ENCODE measurements around the gene BACE2.
"Not testable (repeated sequence)": the region's sequence is repeated elsewhere in the genome, so short reads cannot be mapped to it uniquely, and the experiment has no call there.

The BACE2 gene

DNA sequence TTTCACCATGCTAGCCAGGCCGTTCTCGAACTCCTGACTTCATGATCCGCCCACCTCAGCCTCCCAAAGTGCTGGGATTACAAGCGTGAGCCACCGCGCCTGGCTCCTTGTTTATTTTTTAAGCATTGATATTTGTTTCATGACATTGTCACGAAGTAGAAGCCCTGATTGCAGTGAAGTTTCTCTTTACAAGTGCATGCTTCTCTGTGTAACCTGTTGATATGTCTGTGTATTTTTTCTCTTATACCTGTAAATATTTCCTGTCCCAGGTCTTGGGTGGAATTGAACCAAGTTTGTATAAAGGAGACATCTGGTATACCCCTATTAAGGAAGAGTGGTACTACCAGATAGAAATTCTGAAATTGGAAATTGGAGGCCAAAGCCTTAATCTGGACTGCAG, 75.1 kb downstream of the BACE2 start:
- DNase-seq = no peak

DNA sequence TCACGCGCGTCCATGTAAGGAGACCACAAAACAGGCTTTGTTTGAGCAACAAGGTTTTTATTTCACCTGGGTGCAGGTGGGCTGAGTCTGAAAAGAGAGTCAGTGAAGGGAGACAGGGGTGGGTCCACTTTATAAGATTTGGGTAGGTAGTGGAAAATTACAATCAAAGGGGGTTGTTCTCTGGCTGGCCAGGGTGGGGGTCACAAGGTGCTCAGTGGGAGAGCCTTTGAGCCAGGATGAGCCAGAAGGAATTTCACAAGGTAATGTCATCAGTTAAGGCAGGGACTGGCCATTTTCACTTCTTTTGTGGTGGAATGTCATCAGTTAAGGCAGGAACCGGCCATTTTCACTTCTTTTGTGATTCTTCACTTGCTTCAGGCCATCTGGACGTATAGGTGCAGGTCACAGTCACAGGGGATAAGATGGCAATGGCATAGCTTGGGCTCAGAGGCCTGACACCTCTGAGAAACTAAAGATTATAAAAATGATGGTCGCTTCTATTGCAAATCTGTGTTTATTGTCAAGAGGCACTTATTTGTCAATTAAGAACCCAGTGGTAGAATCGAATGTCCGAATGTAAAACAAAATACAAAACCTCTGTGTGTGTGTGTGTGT, 76.4 kb downstream of the BACE2 start:
- DNase-seq = not testable (repeated sequence)

DNA sequence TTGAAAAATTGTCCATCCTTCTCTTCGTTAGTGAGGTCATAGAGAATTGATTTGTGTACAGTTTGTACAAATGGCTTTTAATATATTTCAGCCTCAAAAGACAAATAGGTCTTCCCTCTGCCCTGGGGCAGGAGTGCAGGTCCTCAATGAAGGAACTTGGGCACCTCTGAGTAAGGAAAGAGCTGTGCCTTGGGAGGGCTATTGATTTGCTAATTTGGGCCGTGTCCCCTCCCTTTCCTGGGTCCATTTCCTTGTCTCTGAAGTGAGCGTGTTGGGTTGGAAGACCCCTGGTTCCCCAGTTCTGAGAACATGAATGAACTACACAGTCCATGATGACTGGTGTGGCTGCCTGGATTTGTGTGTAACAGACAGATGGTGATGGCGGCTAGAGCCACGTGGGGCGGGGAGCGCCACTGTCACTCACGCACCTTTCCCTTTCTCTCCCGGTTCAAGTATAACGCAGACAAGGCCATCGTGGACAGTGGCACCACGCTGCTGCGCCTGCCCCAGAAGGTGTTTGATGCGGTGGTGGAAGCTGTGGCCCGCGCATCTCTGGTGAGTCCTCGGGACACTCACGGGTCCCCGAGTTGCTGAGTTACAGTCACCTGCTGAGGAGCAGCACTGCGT, 77.7 kb downstream of the BACE2 start:
- DNase-seq = no peak

DNA sequence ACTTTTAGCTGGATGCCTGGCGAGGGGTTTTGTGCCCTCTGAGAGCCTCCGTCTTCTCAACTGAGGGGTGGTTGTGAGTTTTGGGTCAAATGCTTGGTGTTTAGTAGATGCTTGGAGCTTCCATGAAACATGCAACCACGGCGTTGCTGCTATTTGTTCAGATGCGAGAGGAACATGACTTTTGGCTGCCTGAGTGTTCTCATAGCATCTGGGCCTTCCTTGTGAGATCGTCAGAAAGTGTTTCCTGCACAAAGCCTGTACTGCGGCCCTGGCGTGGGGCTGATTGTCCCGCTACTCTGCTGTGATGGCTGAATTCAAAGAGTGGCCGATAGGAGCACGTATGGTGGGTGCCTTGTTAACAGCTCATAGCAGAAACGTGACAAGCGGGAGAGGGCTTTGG, 78.8 kb downstream of the BACE2 start:
- no peak for DNase-seq

DNA sequence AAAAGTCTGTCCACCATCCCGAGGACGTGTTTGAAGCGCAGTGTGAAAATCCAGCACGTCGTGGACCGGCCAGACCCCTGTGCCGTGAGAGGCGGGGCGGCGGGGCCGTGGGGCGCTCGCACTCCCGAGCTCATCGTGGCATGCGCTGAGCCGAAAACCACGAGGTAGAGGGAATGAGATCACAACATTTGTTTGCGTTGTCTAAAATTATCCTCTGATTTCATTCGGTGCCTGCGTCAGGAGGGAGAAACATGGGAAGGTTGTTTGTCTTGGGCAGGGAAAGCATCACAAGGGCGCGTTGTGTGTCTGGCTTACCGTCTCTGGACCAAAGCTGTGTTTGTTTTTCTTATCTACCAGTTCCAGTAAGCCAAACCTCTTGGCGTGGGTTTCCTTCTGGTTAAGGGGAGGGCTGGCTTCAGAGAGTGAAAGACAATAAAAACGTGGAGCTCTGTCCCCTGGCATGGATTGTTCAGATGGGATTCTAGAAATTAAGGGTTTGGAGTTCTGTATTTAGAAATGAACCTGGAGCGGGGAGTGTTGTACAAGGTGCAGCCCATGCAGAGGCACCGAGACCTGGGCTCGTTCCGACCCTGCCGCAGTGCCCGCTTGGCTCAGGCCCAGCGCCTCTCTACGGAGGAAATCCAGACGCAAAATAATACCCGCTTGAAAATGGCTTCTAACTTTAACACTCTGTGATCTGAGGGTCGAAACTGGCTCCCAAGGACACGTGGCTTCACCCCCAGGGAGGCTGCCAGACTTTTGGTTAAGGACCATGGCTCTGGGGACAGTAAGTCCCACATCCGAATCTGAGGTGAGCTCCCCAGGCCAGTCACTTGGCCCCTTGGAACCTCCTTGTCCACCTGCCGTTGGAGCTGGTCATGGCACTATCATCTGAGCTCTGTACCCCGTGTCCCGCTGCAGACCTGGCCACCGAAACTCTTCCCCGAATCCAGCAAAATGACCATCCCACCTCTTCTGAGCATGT, 79.9 kb downstream of the BACE2 start:
- no peak for DNase-seq

DNA sequence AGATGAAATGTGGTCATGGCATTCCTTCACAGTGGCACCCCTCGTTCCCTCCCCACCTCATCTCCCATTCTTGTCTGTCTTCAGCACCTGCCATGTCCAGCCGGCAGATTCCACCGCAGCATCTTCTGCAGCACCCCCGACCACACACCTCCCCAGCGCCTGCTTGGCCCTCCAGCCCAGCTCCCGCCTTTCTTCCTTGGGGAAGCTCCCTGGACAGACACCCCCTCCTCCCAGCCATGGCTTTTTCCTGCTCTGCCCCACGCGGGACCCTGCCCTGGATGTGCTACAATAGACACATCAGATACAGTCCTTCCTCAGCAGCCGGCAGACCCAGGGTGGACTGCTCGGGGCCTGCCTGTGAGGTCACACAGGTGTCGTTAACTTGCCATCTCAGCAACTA, 81.5 kb downstream of the BACE2 start:
- no peak for DNase-seq

DNA sequence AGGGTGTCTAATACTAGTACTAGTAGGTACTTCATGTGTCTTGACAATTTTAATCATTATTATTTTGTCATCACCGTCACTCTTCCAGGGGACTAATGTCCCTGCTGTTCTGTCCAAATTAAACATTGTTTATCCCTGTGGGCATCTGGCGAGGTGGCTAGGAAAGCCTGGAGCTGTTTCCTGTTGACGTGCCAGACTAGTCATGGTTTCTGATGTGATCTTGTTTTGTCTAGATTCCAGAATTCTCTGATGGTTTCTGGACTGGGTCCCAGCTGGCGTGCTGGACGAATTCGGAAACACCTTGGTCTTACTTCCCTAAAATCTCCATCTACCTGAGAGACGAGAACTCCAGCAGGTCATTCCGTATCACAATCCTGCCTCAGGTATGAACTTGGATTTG, 82.6 kb downstream of the BACE2 start:
- DNase-seq = no peak

DNA sequence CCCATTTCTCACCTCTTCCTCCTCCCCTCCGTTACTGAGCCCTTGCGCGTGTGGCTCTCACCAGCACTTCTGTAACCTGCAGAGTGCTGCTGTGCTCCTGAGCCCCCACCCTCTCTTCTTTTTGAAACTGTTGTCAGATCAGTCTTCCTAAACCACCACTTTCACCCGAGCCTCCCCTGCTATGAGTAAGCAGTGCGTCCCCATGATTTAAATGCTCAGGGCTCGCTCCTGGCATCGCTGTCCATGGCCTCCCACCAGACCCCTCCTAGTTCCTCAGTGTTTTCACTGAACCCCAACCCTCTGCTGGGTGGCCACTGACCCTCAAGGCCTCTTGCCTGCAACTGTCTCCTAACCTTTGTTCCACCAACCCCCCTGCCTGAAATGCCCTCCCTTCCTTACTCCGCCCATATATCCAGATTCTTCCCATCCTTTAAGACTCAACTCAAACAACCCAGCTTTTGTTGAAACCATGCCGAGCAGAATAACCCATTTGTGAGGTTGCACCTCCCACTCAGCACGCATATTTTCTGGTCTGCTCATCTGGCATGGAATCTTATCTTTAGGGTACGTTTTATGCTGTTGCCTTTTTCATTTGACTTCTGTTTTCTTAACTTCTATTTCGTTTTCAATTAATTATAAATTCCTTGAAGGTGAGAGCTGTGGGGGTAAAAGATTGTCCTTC, 84.1 kb downstream of the BACE2 start:
- no peak for DNase-seq

DNA sequence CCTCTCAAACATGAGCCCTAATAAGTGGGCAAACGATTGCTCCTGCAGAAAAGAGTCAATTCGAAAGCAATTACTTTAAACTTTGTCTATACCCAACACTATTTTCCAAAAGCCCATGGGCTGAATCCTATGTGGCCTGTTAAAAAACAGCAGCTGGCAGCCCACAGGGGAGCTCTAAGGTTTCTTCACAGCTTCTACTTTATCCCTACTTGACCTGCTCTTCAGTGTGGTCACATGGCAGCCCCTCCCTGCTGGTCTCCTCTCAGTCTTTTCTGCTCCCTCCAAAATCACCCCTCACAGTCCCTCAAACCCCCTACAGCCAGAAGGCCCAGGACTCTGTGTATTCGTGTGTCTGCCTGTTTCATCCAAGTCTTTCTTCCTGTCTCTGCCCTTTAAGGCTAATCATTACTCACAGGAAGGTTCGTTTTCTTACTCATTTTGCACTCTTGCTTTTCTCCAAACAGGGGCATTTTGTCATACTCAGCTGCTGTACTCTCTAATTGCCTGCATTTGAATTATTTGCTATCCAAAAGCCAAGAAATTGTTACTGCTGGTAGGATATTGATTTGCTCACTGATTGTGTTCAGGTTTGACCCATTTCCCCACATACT, 86.2 kb downstream of the BACE2 start:
- no peak for DNase-seq

DNA sequence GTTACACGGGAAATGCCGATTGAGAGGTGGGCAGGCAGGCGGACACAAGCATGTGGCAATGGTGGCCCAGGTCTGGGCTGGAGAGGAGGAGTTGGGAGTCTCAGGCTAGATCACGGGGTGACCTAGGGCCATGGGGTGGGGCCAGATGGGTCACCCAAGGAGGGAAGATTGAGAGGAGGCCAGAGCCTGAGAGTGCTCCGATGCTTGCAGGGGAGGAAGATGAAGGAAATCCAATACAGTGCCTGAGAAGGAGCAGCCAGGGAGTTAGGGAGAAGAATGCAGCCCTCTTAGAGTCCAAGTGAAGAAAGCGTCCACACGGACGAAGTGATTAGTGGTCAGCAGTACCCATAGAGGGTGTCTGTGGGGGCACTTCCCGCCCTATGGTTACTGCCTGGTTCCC, 87.2 kb downstream of the BACE2 start:
- no peak for DNase-seq

DNA sequence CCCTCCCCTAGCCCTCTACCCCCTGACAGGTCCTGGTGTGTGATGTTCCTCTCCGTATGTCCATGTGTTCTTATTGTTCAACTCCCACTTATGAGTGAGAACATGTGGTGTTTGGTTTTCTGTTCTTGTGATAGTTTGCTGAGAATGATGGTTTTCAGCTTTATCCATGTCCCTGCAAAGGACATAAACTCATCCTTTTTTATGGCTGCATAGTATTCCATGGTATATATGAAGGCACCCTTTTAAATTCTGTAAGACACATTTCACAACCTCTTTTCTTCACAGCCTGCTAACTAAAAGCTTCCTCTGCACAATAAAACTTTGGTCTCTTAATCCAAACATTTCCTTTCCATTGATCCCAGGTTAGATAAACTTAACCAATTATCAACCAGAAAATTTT, 88.3 kb downstream of the BACE2 start:
- DNase-seq = not testable (repeated sequence)

DNA sequence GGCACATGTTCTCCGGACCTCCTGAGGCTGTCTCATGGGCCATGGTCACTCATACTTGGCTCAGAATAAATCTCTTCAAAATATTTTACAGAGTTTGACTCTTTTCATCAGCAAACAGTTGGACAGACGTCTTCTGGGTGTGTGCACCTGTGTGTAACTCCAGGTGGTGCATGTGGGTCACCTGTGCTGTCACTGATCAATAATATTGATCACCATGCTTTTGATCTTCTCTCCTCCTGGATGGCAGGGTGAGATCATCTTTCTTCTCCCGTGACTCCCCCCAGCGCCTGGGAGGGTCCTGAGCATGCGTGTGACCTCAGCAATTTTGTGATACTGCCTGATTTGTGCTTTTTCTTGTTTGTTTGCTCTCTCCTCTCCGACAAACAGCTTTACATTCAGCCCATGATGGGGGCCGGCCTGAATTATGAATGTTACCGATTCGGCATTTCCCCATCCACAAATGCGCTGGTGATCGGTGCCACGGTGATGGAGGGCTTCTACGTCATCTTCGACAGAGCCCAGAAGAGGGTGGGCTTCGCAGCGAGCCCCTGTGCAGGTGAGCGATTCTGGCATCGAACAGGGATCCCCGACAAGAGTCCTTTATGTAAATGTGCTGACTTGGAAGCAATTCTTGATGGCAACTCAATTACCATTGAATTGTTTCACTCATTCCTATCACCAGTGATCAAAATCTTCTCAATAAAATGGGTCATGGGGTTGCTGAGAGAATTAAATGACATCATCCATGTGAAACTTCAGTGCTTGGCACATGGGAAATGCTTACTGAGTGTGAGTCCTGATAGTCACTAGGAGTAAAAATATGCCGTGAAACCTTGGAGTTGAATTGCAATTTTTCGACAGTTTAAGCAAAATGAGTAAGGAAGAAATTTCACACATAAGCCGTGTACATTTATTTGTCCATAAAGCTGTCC, 89.1 kb downstream of the BACE2 start:
- no peak for DNase-seq

DNA sequence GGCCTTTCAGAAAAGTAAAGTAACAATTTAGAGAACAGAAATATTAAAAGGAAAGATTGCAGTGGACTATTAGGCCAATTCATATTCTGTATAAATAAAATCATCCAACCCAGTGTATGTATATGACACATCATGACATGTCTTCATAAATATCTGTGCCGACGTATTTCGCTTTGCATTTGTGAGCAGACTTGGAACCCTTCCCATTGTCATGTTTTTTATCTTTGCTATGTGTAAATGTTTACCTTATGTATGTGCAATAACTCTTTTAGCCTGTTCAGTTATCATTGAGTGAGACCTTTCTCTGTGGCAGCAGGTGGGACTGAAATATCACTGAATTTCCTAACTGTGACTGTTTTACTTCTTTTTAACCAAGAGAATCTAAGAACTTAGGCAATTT, 90.7 kb downstream of the BACE2 start:
- no peak for DNase-seq

DNA sequence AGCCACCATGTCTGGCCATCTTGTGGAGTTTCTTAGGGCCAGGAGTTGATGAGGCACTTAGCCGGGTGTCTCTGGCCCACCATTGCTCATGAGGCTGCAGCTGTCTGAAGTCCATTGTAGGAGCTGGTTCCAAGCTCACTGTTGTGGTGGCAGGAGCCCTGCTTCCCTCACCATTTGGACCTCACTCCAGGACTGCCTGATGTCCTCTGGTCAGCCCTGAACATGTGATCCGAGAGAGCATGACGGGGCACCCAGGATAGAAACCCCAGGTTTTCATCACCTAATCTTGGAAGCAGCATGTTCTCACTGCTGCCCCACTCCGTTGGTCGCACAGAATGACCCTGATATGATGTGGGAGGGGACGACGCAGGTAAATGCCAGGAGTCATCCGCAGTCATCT, 92.5 kb downstream of the BACE2 start:
- no peak for DNase-seq

DNA sequence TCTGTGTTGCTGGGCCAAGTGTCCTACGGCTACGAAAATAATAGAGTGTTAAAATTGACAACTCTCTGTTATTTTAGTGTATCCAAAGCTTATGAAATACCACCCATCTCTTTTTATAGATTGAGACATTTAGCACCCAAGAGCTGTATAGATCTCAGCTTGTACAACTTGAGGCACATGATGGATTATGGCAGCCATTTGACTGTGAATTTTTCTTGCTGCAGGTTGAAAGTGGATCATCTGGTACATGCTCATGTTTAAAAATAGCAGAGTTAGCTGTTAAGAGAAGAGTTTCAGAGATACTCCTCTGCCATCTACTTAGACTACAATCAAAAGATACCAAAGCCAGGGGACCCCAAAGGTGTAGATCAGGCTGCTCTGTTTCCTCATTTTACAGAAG, 99.4 kb downstream of the BACE2 start:
- no peak for DNase-seq

DNA sequence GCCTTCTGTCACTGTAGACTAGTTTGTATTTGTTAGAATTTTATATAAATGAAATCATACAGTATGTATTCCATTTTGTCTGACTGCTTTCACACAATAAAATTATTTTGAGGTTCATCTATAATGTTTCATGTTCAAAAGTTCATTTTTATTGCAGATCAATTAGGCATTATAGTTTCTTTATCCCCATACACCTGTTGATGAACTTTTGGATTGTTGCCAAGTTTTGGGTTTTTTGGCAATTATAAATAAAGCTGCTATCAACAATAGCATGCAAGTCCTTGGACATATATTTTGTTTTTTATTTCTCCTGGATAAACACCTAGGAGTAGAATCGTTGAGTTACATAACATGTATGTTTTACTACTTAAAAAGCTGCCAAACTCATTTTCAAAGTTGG, 101.6 kb downstream of the BACE2 start:
- DNase-seq = no peak

DNA sequence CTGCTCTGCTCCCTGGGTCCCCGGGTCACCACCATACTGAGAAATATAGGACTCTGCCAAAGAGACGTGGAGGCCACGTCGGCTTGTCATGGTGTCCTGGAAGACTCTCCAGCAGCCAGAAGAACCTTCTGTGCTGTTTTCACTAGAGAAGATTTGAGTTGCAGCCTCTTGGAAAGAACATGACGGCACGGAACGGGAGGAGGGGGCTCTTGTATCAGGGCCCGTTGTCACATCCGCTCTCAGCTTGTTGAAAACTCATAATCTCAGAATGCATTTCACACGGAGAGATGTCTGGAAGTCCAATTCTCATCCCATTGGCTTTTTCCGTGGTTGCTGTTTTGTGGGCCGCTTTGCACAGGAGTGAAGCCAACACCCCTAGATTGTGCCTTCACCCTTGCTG, 109.2 kb downstream of the BACE2 start:
- no peak for DNase-seq

DNA sequence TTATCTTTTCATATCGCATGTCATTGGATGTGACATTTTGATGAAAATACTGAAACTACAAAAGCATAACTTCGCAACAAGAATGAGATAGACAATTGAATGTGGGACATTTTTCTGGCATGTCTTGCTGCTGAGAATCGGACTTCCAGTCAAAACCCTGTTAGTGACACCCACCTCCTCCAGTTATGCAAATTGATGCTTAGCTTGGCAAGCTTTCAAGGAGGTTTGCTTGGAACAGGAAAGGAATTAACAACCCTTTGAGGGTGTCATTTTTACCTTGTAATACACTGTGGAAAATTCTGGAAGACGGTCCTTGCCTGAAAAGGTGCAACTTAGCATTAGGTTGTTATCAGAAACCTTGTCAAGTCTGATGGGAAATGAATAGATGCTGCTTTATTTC, 109.9 kb downstream of the BACE2 start:
- no peak for DNase-seq

DNA sequence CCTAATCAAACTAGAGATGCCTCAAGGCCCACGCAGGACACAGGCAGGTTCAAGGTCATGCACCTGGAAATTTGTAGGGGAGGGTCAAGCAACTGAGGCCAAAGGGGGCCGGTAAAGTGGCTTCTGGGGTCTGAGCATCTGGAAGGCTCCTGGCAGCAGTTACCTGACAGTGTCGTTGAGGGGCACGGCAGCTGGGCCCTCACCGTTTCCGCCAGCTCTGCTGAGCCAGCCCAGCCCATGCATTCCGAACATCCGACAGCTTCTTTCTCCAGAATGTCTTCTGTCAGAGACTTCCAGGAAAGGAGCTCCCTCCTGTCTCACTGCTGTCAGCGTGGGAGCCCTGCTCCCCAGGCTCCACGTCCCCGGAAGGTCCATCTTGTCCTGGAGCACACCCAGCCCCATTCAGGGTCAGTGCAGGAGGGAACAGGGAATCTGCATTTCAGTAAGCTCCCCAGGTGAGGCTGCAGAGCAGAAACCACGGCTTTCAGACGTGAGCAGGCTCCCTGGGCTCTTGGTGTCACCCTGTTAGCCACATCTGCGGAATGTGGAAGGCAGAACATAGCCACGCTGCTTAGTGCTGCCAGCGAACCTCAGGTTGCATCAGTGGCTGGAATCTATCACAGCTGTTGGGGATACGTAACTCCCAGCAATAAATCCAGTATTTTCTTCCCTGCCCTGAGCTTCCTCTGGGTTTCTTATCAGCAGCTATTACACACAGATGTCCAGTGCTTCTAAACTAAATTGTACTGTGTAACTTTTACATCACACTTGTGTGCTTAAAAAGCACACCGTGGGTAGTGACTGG, 112.4 kb downstream of the BACE2 start:
- no peak for DNase-seq

DNA sequence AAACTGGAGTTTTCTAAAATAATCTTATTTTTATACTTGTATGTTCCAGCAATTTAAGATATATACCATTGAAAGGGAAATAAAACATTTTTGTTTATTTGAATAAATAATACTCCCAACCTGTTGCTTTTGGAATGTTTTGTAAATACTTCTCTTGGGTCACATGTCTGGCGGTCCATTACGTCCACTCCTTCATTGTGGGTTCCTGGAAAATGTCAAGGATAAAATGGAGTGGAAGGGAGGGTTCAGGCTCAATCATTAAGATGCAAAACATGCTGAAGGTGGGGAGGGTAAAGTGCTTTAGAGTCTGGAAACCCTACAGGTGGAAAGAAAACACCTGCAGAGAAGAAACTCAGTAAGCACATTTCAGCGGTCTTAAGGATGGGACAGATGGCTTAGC, 114.5 kb downstream of the BACE2 start:
- DNase-seq = no peak
